Neural cell (in vitro differentiated cells): ENCODE measurements around the gene CCNJL. TPM values are rescaled to one million over a fixed set of nuclear protein-coding genes. Genes with fewer than 3 reads are reported as not detected.

Experiments used
- H2AFZ ChIP-seq: fragments of 200-600, 300-800 bp; sonication (generic), shearing (Covaris generic); 2 replicates; pipeline ENCODE4 v1.6.0; 2014; ENCODE audit warnings: low read depth, mild to moderate bottlenecking, antibody characterized with exemption, low read length, moderate library complexity
- H3F3A ChIP-seq: fragments of 200-600 bp; shearing (Covaris generic); 2 replicates; pipeline ENCODE4 v1.6.1; 2016; ENCODE audit warnings: mild to moderate bottlenecking, moderate library complexity, mixed read lengths, antibody characterized with exemption, low read length; ENCODE audit not compliant: insufficient read depth, poor library complexity, severe bottlenecking
- H3K27ac ChIP-seq: fragments of 200-600, 300-800 bp; sonication (generic), shearing (Covaris generic); 2 replicates; pipeline ENCODE4 v1.5.1; 2014; ENCODE audit warnings: mild to moderate bottlenecking, low read length, moderate library complexity
- H3K27me3 ChIP-seq: fragments of 300-800, 200-600 bp; sonication (generic), shearing (Covaris generic); 2 replicates; pipeline ENCODE4 v1.6.0; 2014; ENCODE audit warnings: mild to moderate bottlenecking, low read depth, low read length, moderate library complexity; ENCODE audit not compliant: insufficient read depth
- H3K36me3 ChIP-seq: fragments of 300-800, 200-600 bp; sonication (generic), shearing (Covaris generic); 2 replicates; pipeline ENCODE4 v1.5.1; 2014; ENCODE audit warnings: mild to moderate bottlenecking, antibody characterized with exemption, low read length, moderate library complexity; ENCODE audit not compliant: insufficient read depth
- H3K4me2 ChIP-seq: fragments of 300-800, 200-600 bp; sonication (generic), shearing (Covaris generic); 2 replicates; pipeline ENCODE4 v1.6.0; 2014; ENCODE audit warnings: mild to moderate bottlenecking, low read length
- H3K4me3 ChIP-seq: fragments of 300-800, 200-600 bp; sonication (generic), shearing (Covaris generic); 2 replicates; pipeline ENCODE4 v1.5.1; 2014; ENCODE audit warnings: mild to moderate bottlenecking, low read length, moderate library complexity
- H3K79me2 ChIP-seq: fragments of 200-600 bp; shearing (Covaris generic); replicated peaks from 2 replicates; pipeline ENCODE4 v1.6.0; 2014; ENCODE audit warnings: mild to moderate bottlenecking, low read length, moderate library complexity; ENCODE audit not compliant: insufficient read depth
- H3K9ac ChIP-seq: fragments of 300-800, 200-600 bp; sonication (generic), shearing (Covaris generic); 2 replicates; pipeline ENCODE4 v1.6.1; 2016; ENCODE audit warnings: mild to moderate bottlenecking, low read length, mixed read lengths
- H3K9me2 ChIP-seq: fragments of 200-600 bp; shearing (Covaris generic); 2 replicates; pipeline ENCODE4 v1.6.1; 2016; ENCODE audit warnings: mild to moderate bottlenecking, low read length, mixed read lengths; ENCODE audit not compliant: insufficient read depth
- H3K9me3 ChIP-seq: fragments of 200-600, 300-800 bp; sonication (generic), shearing (Covaris generic); 2 replicates; pipeline ENCODE4 v1.6.1; 2016; ENCODE audit warnings: mild to moderate bottlenecking, mixed run types, low read length, moderate library complexity, mixed read lengths
- H4K20me1 ChIP-seq: fragments of 200-600 bp; shearing (Covaris generic); 2 replicates; pipeline ENCODE4 v1.6.1; 2016; ENCODE audit warnings: mild to moderate bottlenecking, mixed run types; ENCODE audit not compliant: insufficient read depth
- CTCF ChIP-seq: fragments of 450-650 bp; IDR thresholded peaks from 2 replicates; pipeline ENCODE4 v1.5.1; 2014; ENCODE audit warnings: antibody characterized with exemption, mild to moderate bottlenecking, moderate library complexity; ENCODE audit not compliant: poor library complexity, severe bottlenecking
- EP300 ChIP-seq: fragments of 450-650 bp; conservative IDR thresholded peaks from 2 replicates; pipeline ENCODE4 v1.6.1; 2014; ENCODE audit warnings: antibody characterized with exemption, mild to moderate bottlenecking, moderate library complexity; ENCODE audit not compliant: poor library complexity, severe bottlenecking
- EZH2 ChIP-seq: fragments of 200-600, 300-800 bp; shearing (Covaris generic), sonication (generic); IDR thresholded peaks from 2 replicates; pipeline ENCODE4 v1.6.1; 2014; ENCODE audit warnings: antibody characterized with exemption, low read length, borderline replicate concordance, mild to moderate bottlenecking; ENCODE audit not compliant: insufficient read depth, poor library complexity, severe bottlenecking
- MXI1 ChIP-seq: fragments of 450-650 bp; conservative IDR thresholded peaks from 2 replicates; pipeline ENCODE4 v1.6.1; 2014; ENCODE audit warnings: antibody characterized with exemption, mild to moderate bottlenecking; ENCODE audit not compliant: poor library complexity, severe bottlenecking
- POLR2AphosphoS5 ChIP-seq: IDR thresholded peaks from 2 replicates; pipeline ENCODE4 v1.6.1; 2012
- RAD21 ChIP-seq: fragments of 450-650 bp; conservative IDR thresholded peaks from 2 replicates; pipeline ENCODE4 v1.6.1; 2014; ENCODE audit warnings: antibody characterized with exemption, mild to moderate bottlenecking, moderate library complexity
- SMC3 ChIP-seq: fragments of 450-650 bp; conservative IDR thresholded peaks from 2 replicates; pipeline ENCODE4 v1.6.1; 2014; ENCODE audit warnings: antibody characterized with exemption, mild to moderate bottlenecking, moderate library complexity; ENCODE audit not compliant: poor library complexity
- TAF1 ChIP-seq: IDR thresholded peaks from 2 replicates; pipeline ENCODE4 v1.6.1; 2012; ENCODE audit warnings: low read depth
- polyA plus RNA-seq: library from polyadenylated mRNA; depleted of rRNA; stranded (reverse); fragments of >200 nt; gene quantifications from 2 replicates; pipeline ENCODE4 v1.2.3, GENCODE V29; 2014
- TF ChIP-seq, protein P1 (sequence below): IDR thresholded peaks from 2 replicates; pipeline ENCODE4 v1.6.1; 2012; ENCODE audit warnings: borderline replicate concordance

The CCNJL gene
- polyA plus RNA-seq, 1 donor from 2014 or later: 0.84 TPM

- Histone ChIP-seq H3K27me3 (no peaks in the 10 kb centered on the region), H3K36me3 (no peaks in the 10 kb centered on the region), H3K9me3 (no peaks in the 10 kb centered on the region), H3K9me2 (no peaks in the 10 kb centered on the region), H3K4me3 (no peak overlapping the region), H3K9ac (no peak overlapping the region), H3K4me2 (no peak overlapping the region), H3F3A (no peaks in the 10 kb centered on the region), H3K27ac (no peak overlapping the region), H3K79me2 (no peaks in the 10 kb centered on the region), H2AFZ (no peak overlapping the region), H4K20me1 (no peaks in the 10 kb centered on the region)
- TF ChIP-seq EP300: no peak
- TF ChIP-seq RAD21: no peak
- no peak for TF ChIP-seq CTCF
- no peak for TF ChIP-seq POLR2AphosphoS5
- TF ChIP-seq SMC3: no peak
- no peak for TF ChIP-seq TAF1
- no peak for TF ChIP-seq MXI1
- TF ChIP-seq, protein P1, sequence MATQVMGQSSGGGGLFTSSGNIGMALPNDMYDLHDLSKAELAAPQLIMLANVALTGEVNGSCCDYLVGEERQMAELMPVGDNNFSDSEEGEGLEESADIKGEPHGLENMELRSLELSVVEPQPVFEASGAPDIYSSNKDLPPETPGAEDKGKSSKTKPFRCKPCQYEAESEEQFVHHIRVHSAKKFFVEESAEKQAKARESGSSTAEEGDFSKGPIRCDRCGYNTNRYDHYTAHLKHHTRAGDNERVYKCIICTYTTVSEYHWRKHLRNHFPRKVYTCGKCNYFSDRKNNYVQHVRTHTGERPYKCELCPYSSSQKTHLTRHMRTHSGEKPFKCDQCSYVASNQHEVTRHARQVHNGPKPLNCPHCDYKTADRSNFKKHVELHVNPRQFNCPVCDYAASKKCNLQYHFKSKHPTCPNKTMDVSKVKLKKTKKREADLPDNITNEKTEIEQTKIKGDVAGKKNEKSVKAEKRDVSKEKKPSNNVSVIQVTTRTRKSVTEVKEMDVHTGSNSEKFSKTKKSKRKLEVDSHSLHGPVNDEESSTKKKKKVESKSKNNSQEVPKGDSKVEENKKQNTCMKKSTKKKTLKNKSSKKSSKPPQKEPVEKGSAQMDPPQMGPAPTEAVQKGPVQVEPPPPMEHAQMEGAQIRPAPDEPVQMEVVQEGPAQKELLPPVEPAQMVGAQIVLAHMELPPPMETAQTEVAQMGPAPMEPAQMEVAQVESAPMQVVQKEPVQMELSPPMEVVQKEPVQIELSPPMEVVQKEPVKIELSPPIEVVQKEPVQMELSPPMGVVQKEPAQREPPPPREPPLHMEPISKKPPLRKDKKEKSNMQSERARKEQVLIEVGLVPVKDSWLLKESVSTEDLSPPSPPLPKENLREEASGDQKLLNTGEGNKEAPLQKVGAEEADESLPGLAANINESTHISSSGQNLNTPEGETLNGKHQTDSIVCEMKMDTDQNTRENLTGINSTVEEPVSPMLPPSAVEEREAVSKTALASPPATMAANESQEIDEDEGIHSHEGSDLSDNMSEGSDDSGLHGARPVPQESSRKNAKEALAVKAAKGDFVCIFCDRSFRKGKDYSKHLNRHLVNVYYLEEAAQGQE: no peak
- TF ChIP-seq EZH2: no peak
These were observed 35.1 kb upstream of the CCNJL start for GRCh38 chr5:160347448-160347847.

DNA sequence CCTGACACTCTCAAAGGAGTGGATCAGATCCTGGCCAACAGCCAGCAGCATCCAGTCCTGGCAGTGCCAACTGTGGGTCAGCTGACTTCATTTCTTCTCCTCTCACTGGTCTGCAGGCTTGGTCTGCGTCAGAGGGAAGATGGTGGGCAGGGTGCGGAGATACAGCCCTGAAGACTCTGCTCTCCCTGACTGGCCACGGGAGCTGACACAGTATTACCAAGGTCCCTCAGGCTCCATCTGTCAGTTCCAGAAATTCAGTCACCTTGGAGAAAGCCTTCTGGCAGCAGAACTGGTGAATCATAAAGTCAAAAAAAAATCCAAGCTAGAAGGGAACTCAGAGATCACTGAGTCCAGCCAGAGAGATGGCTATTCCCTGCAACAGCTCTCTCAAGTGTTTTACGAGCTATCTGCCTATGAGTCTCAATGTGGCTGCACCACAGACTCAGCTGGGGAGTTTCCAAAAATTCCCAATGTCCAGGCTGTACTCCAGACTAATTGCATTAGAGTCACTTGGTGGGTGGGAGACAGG, 30.1 kb upstream of the CCNJL start:
- Histone ChIP-seq H3K27me3 (no peaks in the 10 kb centered on the region), H3K4me3 (no peak overlapping the region), H3K27ac (no peak overlapping the region), H2AFZ (no peak overlapping the region), H3K9me3 (no peaks in the 10 kb centered on the region), H3K4me2 (no peak overlapping the region), H4K20me1 (no peaks in the 10 kb centered on the region), H3K36me3 (no peaks in the 10 kb centered on the region), H3K9me2 (no peaks in the 10 kb centered on the region), H3K79me2 (no peaks in the 10 kb centered on the region), H3K9ac (no peak overlapping the region), H3F3A (no peaks in the 10 kb centered on the region)
- TF ChIP-seq RAD21 (no peak), EZH2 (no peak), MXI1 (no peak), POLR2AphosphoS5 (no peak), EP300 (no peak), CTCF (no peak), TAF1 (no peak), SMC3 (no peak)
- TF ChIP-seq, protein P1: no peak
